HFFc6 (cell line): ENCODE data around the gene ZRANB3. TPM values are rescaled to one million over a fixed set of nuclear protein-coding genes. Genes with fewer than 3 reads are reported as not detected.
A peak's percentile ranks its signal among the peaks of the same experiment; 100 is the strongest.

Experiments
- DNase-seq: peaks from one replicate; pipeline ENCODE4 v3.0.0-alpha.2; 2018
- H3K27ac Mint-ChIP-seq: 2 replicates; pipeline ENCODE4 v1.8.0; 2020; ENCODE audit warnings: mild to moderate bottlenecking, mixed read lengths
- H3K27me3 Mint-ChIP-seq: 2 replicates; pipeline ENCODE4 v1.8.0; 2021; ENCODE audit warnings: mild to moderate bottlenecking, moderate library complexity, mixed read lengths; ENCODE audit not compliant: insufficient read depth
- H3K36me3 Mint-ChIP-seq: 2 replicates; pipeline ENCODE4 v1.8.0; 2021; ENCODE audit warnings: low read depth, mixed read lengths
- H3K4me1 Mint-ChIP-seq: 2 replicates; pipeline ENCODE4 v1.8.0; 2020; ENCODE audit warnings: low read depth, mixed read lengths
- H3K4me3 Mint-ChIP-seq: 2 replicates; pipeline ENCODE4 v1.8.0; 2020; ENCODE audit warnings: mild to moderate bottlenecking, moderate library complexity, mixed read lengths
- H3K9me3 Mint-ChIP-seq: 2 replicates; pipeline ENCODE4 v1.8.0; 2020; ENCODE audit warnings: mild to moderate bottlenecking, mixed read lengths
- CTCF ChIP-seq: fragments of 200-600 bp; sonication (generic); IDR thresholded peaks from 2 replicates; pipeline ENCODE4 v1.5.0; 2021; ENCODE audit warnings: antibody characterized with exemption, mild to moderate bottlenecking
- long read RNA-seq: library from polyadenylated mRNA; unstranded; transcript quantifications from one replicate; pipeline ENCODE4 v2.0.0, GENCODE V29; 2019
- total RNA-seq, 6 experiments: library from RNA; stranded (reverse); fragmentation: NEBNext Ultra II Directional; extraction: Animal tissue kit (Norgen Biotek cat#: 25700); gene quantifications; 2 replicates in 1 of 6; 3 replicates in 5 of 6; pipeline ENCODE4 v1.2.3, GENCODE V29; 2021

The ZRANB3 gene
- 10 to 100 TPM in 1 of 6 experiments, 1 to 10 TPM in 5; 8.1 to 10.2 (median 8.8) TPM for total RNA-seq
- long read RNA-seq, partial matches to known transcripts = 2 of 3 reads
- long read RNA-seq, other reads (novel, unspliced or antisense) = 1 of 3 reads

GRCh38 chr2:135530313-135531230 is at the start of gene ZRANB3:
Gene ZRANB3 (minus strand): TSS chr2:135531218.
- DNase-seq = peak; percentile 98
- TF ChIP-seq CTCF = no peak
- H3K27ac Mint-ChIP-seq = peak within 1 kb of the TSS; percentile 73
- H3K27me3 Mint-ChIP-seq = no peaks in the 10 kb centered on the region; the same call in none of the 2 replicates
- no peak within 1 kb of the TSS for H3K4me3 Mint-ChIP-seq
- H3K4me1 Mint-ChIP-seq = peaks cover 25% of the 10 kb centered on the region
- no peaks in the 10 kb centered on the region for H3K9me3 Mint-ChIP-seq
- no peaks in the 10 kb centered on the region for H3K36me3 Mint-ChIP-seq

GRCh38 chr2:135573620-135574019 is 42.6 kb upstream of the ZRANB3 start:
- no peak overlapping the region for H3K27ac Mint-ChIP-seq
- no peaks in the 10 kb centered on the region for H3K36me3 Mint-ChIP-seq
- no peaks in the 10 kb centered on the region for H3K9me3 Mint-ChIP-seq
- peak; percentile 24; the same call in 1 of the 2 replicates for TF ChIP-seq CTCF
- no peaks in the 10 kb centered on the region for H3K27me3 Mint-ChIP-seq
- DNase-seq = no peak
- peaks cover 5% of the 10 kb centered on the region; the same call in 1 of the 2 replicates for H3K4me1 Mint-ChIP-seq
- no peak overlapping the region for H3K4me3 Mint-ChIP-seq

GRCh38 chr2:135570884-135571283 is 39.9 kb upstream of the ZRANB3 start:
- no peak overlapping the region for H3K4me3 Mint-ChIP-seq
- H3K9me3 Mint-ChIP-seq = no peaks in the 10 kb centered on the region
- TF ChIP-seq CTCF = no peak
- no peak overlapping the region for H3K27ac Mint-ChIP-seq
- peaks cover 5% of the 10 kb centered on the region; the same call in 1 of the 2 replicates for H3K4me1 Mint-ChIP-seq
- H3K27me3 Mint-ChIP-seq = no peaks in the 10 kb centered on the region
- no peaks in the 10 kb centered on the region for H3K36me3 Mint-ChIP-seq
- DNase-seq = no peak

- peaks cover 11% of the 10 kb centered on the region for H3K4me1 Mint-ChIP-seq
- H3K4me3 Mint-ChIP-seq = no peak overlapping the region
- no peaks in the 10 kb centered on the region for H3K27me3 Mint-ChIP-seq
- TF ChIP-seq CTCF = no peak
- no peak for DNase-seq
- peaks cover 9% of the 10 kb centered on the region for H3K36me3 Mint-ChIP-seq
- no peaks in the 10 kb centered on the region for H3K9me3 Mint-ChIP-seq
- H3K27ac Mint-ChIP-seq = no peak overlapping the region
Measured at GRCh38 chr2:135563793-135564192, 32.8 kb upstream of the ZRANB3 start.

- Mint-ChIP-seq H3K36me3 (peaks cover 9% of the 10 kb centered on the region), H3K9me3 (no peaks in the 10 kb centered on the region), H3K27me3 (no peaks in the 10 kb centered on the region; the same call in 1 of the 2 replicates), H3K4me1 (peaks cover 11% of the 10 kb centered on the region), H3K27ac (no peak overlapping the region), H3K4me3 (no peak overlapping the region)
- no peak for DNase-seq
- TF ChIP-seq CTCF = no peak
Measured at GRCh38 chr2:135561925-135562324, 30.9 kb upstream of the ZRANB3 start.
